Osteocyte (in vitro differentiated cells): ENCODE data around the gene SPATA16. TPM values are rescaled to one million over a fixed set of nuclear protein-coding genes. Genes with fewer than 3 reads are reported as not detected.
"Not testable (repeated sequence)": the region's sequence is repeated elsewhere in the genome, so short reads cannot be mapped to it uniquely, and the experiment has no call there.

ENCODE experiments used
- DNase-seq: peaks from one replicate; pipeline ENCODE4 v3.0.0; 2021; ENCODE audit warnings: mixed read lengths; ENCODE audit not compliant: unreplicated experiment; ENCODE audit errors: extremely low spot score
- H3K27ac Mint-ChIP-seq: one replicate; pipeline ENCODE4 v1.8.0; 2021; ENCODE audit warnings: mild to moderate bottlenecking, mixed read lengths; ENCODE audit not compliant: unreplicated experiment
- H3K27me3 Mint-ChIP-seq: one replicate; pipeline ENCODE4 v1.8.0; 2021; ENCODE audit warnings: mixed read lengths; ENCODE audit not compliant: unreplicated experiment
- H3K36me3 Mint-ChIP-seq: one replicate; pipeline ENCODE4 v1.8.0; 2021; ENCODE audit warnings: mixed read lengths; ENCODE audit not compliant: unreplicated experiment
- H3K4me1 Mint-ChIP-seq: one replicate; pipeline ENCODE4 v1.8.0; 2021; ENCODE audit warnings: mixed read lengths; ENCODE audit not compliant: unreplicated experiment
- H3K4me3 Mint-ChIP-seq: one replicate; pipeline ENCODE4 v1.8.0; 2021; ENCODE audit warnings: mild to moderate bottlenecking, moderate library complexity, mixed read lengths; ENCODE audit not compliant: unreplicated experiment
- H3K9me3 Mint-ChIP-seq: one replicate; pipeline ENCODE4 v1.8.0; 2021; ENCODE audit warnings: mixed read lengths; ENCODE audit not compliant: unreplicated experiment
- total RNA-seq: library from RNA; stranded (reverse); gene quantifications from 2 replicates; pipeline ENCODE4 v1.2.1, GENCODE V29; 2021
- TF ChIP-seq, protein P1 (sequence below): fragments of 200-600 bp; sonication (generic); IDR thresholded peaks from 2 replicates; pipeline ENCODE4 v1.5.0; 2021; ENCODE audit warnings: antibody characterized with exemption, mild to moderate bottlenecking, moderate library complexity

Gene SPATA16
- total RNA-seq, 1 donor from 2014 or later = not detected

DNA sequence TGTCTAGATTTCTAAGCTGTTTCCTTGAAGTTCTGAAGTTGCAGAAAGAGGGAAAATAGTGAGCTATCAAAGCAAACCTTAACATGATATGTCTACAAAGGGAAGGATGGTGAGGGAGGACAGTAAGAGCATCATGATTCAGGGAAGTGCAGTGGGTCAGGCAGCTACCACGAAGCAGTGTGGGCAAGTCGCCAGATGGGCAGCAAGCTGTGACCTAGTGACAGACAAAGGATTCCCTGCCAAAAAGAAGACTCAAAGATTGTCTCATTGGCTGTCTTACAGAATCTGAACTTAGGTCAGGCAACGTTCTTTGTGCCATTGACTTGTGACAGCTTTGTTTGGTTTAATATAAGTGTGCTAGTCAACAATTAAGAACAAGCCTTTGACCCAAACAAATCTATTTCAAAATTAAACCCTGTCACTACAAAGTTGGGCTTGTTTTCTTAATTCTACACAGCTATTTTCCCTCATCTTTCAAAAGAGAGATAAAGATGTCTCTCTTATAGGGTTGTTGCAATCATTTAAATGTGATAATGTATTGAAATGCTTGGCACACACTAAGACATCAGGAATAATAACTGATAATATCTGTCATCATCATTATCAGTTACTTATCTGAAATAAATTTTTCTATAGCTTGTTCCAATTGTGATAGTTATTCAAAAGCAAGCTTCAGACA lies 237.3 kb downstream of the SPATA16 start:
- Mint-ChIP-seq H3K27ac (no peak overlapping the region), H3K36me3 (no peaks in the 10 kb centered on the region), H3K9me3 (peaks cover 9% of the 10 kb centered on the region), H3K4me3 (no peak overlapping the region), H3K27me3 (peaks cover 25% of the 10 kb centered on the region), H3K4me1 (no peaks in the 10 kb centered on the region)
- DNase-seq = no peak
- TF ChIP-seq, protein P1, sequence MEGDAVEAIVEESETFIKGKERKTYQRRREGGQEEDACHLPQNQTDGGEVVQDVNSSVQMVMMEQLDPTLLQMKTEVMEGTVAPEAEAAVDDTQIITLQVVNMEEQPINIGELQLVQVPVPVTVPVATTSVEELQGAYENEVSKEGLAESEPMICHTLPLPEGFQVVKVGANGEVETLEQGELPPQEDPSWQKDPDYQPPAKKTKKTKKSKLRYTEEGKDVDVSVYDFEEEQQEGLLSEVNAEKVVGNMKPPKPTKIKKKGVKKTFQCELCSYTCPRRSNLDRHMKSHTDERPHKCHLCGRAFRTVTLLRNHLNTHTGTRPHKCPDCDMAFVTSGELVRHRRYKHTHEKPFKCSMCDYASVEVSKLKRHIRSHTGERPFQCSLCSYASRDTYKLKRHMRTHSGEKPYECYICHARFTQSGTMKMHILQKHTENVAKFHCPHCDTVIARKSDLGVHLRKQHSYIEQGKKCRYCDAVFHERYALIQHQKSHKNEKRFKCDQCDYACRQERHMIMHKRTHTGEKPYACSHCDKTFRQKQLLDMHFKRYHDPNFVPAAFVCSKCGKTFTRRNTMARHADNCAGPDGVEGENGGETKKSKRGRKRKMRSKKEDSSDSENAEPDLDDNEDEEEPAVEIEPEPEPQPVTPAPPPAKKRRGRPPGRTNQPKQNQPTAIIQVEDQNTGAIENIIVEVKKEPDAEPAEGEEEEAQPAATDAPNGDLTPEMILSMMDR = no peak

DNA sequence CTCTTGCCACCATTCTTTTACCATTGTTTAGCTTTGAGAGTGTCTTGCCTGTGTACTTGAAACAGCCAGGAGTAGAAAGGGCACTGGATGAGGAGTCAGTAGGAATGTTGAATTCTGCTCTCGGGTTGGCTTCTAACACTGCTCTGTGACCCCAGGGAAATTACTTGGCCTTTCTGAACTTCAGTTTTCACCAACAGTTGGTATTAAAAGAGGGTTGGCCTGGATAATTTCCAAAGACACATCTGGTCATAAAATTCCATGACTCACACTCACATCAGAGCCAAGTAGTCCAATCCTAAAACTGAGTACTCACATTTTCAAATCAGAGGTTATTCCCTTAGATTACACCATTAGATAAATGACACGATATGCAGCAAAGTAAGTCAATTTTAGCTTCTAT lies 248.9 kb downstream of the SPATA16 start:
- Mint-ChIP-seq H3K4me1 (no peaks in the 10 kb centered on the region), H3K9me3 (peaks cover 12% of the 10 kb centered on the region), H3K4me3 (no peak overlapping the region), H3K27me3 (peaks cover 12% of the 10 kb centered on the region), H3K27ac (no peak overlapping the region), H3K36me3 (no peaks in the 10 kb centered on the region)
- DNase-seq = no peak
- TF ChIP-seq, protein P1 = no peak

DNA sequence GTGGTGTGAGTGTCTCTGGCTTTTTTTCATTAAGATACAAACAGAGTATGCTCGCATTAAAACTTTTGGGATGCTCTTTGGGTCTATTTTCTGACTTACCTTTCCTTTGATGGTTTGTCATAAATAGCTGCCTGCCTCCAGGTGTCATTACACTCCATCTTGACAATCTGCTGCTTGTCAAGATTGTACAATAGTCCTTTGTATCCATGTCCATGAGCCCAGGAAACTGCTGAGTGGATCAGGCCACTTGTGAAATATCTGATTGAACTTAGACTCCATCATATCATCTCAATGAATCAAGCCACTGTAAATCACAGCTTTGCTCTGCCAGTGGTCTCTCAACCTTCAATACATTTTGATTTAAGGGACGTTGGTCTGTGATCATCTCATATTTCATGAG lies 255.3 kb downstream of the SPATA16 start:
- peaks cover 9% of the 10 kb centered on the region for H3K27me3 Mint-ChIP-seq
- TF ChIP-seq, protein P1 = no peak
- no peak overlapping the region for H3K4me3 Mint-ChIP-seq
- no peak overlapping the region for H3K27ac Mint-ChIP-seq
- peaks cover 12% of the 10 kb centered on the region for H3K9me3 Mint-ChIP-seq
- no peaks in the 10 kb centered on the region for H3K4me1 Mint-ChIP-seq
- no peaks in the 10 kb centered on the region for H3K36me3 Mint-ChIP-seq
- no peak for DNase-seq

DNA sequence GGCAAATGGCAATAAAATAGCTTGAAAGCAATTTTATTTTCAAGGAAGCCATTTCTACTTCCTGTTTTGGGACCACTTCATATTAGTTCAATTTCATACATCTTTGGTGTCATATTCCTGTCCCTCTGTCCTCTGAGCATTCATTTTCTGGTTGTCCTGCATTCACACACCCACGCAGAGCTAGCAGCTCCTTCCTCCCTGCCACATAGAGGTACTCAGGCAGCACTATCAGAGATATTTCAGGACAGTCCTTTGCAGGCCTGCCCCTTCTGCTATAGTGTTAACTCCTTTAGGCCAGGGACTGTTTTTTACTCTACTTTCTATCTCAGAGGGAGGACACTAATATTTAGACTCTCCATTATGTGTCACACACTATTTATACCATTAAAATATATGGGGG lies 258.5 kb downstream of the SPATA16 start:
- TF ChIP-seq, protein P1 = no peak
- no peaks in the 10 kb centered on the region for H3K36me3 Mint-ChIP-seq
- peaks cover 11% of the 10 kb centered on the region for H3K27me3 Mint-ChIP-seq
- H3K9me3 Mint-ChIP-seq = peaks cover 11% of the 10 kb centered on the region
- no peak overlapping the region for H3K4me3 Mint-ChIP-seq
- H3K27ac Mint-ChIP-seq = no peak overlapping the region
- DNase-seq = no peak
- no peaks in the 10 kb centered on the region for H3K4me1 Mint-ChIP-seq

GRCh38 chr3:172879381-172879780 lies 261.7 kb downstream of the SPATA16 start:
- H3K27ac Mint-ChIP-seq, H3K4me3 Mint-ChIP-seq, H3K36me3 Mint-ChIP-seq, H3K4me1 Mint-ChIP-seq, DNase-seq: not testable (repeated sequence)
- Mint-ChIP-seq H3K9me3 (peaks cover 11% of the 10 kb centered on the region), H3K27me3 (peaks cover 11% of the 10 kb centered on the region)
